Retina (tissue), 1 donor: Measurements from ENCODE around the gene RABEPK.
A peak's percentile ranks its signal among the peaks of the same experiment; 100 is the strongest.
"Not testable (repeated sequence)": the region's sequence is repeated elsewhere in the genome, so short reads cannot be mapped to it uniquely, and the experiment has no call there.

ENCODE experiments used
- DNase-seq: peaks from one replicate; pipeline ENCODE4 v3.0.0-alpha.2; 2016

RABEPK gene

GRCh38 chr9:125200216-125201047 is at the start of gene RABEPK:
Gene RABEPK, plus strand, starts transcription at chr9:125200542. Its CDS starts 2,472 bp downstream, at chr9:125203014.
- DNase-seq, result peak; percentile 97

- DNase-seq, result no peak
Observed at GRCh38 chr9:125151730-125152129, 48.6 kb upstream of the RABEPK start.

GRCh38 chr9:125153712-125154367 is 46.5 kb upstream of the RABEPK start:
- no peak for DNase-seq

GRCh38 chr9:125156551-125156950 is 43.8 kb upstream of the RABEPK start:
- DNase-seq, result no peak

GRCh38 chr9:125160750-125161149 is 39.6 kb upstream of the RABEPK start:
- no peak for DNase-seq

GRCh38 chr9:125161284-125161918 is 38.9 kb upstream of the RABEPK start:
- no peak for DNase-seq

GRCh38 chr9:125162891-125163290 is 37.5 kb upstream of the RABEPK start:
- DNase-seq, result not testable (repeated sequence)

GRCh38 chr9:125166762-125167161 is 33.6 kb upstream of the RABEPK start:
- no peak for DNase-seq

- DNase-seq, result no peak
Observed at GRCh38 chr9:125169895-125170294, 30.4 kb upstream of the RABEPK start.

- no peak for DNase-seq
Observed at GRCh38 chr9:125172031-125172755, 28.1 kb upstream of the RABEPK start.

- DNase-seq, result no peak
Observed at GRCh38 chr9:125176636-125177035, 23.7 kb upstream of the RABEPK start.

- no peak for DNase-seq
Observed at GRCh38 chr9:125177888-125178287, 22.5 kb upstream of the RABEPK start.

- not testable (repeated sequence) for DNase-seq
Observed at GRCh38 chr9:125179776-125180175, 20.6 kb upstream of the RABEPK start.

GRCh38 chr9:125180876-125181275 is 19.5 kb upstream of the RABEPK start:
- no peak for DNase-seq

- DNase-seq, result not testable (repeated sequence)
Observed at GRCh38 chr9:125181756-125182155, 18.6 kb upstream of the RABEPK start.

- DNase-seq, result no peak
Observed at GRCh38 chr9:125183054-125183453, 17.3 kb upstream of the RABEPK start.

GRCh38 chr9:125183561-125183960 is 16.8 kb upstream of the RABEPK start:
- no peak for DNase-seq

GRCh38 chr9:125189011-125189360 is 11.4 kb upstream of the RABEPK start:
- no peak for DNase-seq

GRCh38 chr9:125189361-125190289 is 10.7 kb upstream of the RABEPK start, which contains the start of gene PPP6C:
Gene PPP6C, minus strand, starts transcription at chr9:125189803. Its CDS starts 85 bp downstream, at chr9:125189718.
- DNase-seq, result peak; percentile 97

- no peak for DNase-seq
Observed at GRCh38 chr9:125190361-125190801, 10.0 kb upstream of the RABEPK start.

- not testable (repeated sequence) for DNase-seq
Observed at GRCh38 chr9:125194466-125194865, 5.9 kb upstream of the RABEPK start.

- DNase-seq, result not testable (repeated sequence)
Observed at GRCh38 chr9:125195591-125195990, 4.8 kb upstream of the RABEPK start.
